GM18498 (cell line): ENCODE results near the gene VDR.

Experiments
- ATAC-seq: cut with Tn5 transposase; IDR thresholded peaks from one replicate; pipeline ENCODE4 v1.9.1; 2021; ENCODE audit warnings: mild to moderate bottlenecking, moderate library complexity; ENCODE audit not compliant: unreplicated experiment

Gene VDR

DNA sequence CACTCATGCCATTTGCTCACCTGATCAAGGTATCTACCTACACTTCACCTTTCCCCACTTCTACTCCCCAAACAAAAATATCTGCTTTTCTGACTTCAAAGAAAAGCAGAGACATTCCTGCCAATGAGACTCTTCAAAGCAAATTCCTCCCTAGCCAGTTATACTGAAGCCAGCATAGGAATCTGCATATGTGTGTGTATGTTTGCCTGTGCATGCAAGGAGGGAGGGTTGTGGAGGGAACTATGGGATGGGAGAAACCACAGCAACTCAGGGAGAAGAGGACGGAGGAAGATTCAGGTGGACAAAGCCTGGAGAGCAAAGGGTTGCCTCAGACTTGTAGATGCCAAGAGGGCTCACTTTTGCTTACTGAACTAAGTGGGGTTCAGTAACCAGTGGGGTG lies 26.4 kb upstream of the VDR start:
- no peak for ATAC-seq

DNA sequence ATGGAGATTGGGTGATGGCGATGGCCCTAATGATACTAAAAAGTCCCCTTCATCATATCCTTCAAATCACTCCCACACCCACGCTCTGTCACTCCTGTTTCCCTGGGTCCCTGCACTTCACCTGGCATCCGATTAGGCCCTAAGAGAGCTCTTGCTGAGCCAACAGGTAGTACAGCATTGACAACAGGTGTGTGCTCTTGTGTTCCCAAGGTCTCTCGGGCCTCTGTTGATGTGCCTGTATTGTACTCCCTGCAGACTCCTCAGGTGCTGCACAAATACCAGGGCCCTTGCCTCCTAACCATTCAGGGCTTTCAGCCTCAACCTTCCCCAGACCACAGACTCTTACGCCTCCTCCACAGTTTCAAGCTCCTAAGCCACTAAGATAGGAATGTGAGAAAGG lies 25.8 kb upstream of the VDR start:
- no peak for ATAC-seq

DNA sequence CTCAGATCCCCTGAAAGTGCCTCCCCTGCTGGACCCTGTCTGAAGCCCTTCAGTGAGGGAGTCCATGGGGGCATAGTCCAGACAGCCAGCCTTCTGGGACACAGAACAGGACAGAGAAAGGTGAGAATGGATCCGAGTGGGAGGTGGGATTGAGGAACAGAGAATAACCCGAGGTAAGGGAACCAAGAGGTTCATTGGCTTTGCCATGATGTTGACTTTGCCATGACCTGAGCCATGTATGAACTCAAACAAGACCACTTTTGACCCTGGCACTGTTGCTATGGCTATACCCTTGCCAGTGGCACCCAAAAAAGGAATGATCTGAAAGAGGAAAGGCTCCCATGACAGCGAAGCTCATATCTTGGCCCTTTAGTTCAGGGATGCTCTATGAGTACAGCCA lies 22.6 kb upstream of the VDR start:
- ATAC-seq = no peak

DNA sequence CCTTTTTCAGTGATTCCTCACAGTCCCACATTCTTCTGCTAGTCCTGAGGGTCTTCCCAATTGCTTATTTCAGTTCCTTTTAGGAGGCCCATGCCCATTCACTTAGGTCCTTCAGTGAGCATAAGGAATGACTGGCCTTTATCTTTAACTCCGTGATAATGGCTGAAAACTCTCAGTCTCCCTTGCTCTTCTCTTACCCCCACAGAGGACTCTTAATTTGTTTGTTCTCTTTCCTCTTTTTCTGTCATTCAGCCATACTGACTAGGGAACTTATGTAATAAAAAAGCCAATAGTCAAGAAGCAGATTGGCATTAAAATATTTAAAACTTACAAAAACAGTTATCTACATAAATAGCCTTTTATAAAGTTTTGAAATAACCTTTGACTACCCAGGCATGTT lies 17.1 kb upstream of the VDR start:
- ATAC-seq = no peak

DNA sequence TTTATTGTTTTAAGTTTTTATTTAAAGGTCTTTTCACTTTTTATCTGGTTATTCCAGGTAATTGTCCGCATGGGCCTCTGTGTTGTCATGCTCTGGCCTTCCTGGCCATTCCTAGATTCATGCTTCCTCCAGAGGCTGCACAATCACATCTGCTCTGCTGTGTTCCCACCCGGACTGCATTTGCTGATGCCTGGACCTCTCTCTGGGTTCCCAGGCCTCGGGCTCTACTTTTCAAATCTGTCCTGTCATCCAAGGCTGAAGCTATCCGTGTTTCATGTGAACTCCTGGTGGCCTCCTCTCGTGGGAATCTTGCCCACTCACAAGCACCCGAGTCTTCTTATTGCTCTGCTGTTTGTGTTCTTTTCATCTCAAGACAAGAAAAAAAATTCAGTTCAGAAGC lies 16.1 kb upstream of the VDR start:
- no peak for ATAC-seq

DNA sequence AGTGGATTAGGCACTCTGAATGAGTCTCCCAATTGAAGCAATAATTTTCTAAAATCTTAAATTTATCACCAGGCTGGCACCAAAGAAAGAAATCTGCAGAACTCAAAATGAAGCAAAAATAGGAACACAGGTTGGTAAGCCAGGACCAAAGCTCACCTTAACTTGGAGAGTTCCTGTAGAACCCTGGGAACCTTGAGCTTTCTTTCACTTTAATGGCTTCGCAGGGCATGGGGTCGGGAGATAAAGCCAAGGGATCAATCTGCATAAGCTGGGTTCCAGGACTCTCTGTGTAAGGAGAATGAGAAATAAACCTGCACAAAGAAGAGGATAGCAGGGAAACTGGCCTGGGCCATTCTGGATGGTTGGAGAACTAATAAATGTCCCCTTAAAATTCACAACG lies 8.3 kb upstream of the VDR start:
- no peak for ATAC-seq

DNA sequence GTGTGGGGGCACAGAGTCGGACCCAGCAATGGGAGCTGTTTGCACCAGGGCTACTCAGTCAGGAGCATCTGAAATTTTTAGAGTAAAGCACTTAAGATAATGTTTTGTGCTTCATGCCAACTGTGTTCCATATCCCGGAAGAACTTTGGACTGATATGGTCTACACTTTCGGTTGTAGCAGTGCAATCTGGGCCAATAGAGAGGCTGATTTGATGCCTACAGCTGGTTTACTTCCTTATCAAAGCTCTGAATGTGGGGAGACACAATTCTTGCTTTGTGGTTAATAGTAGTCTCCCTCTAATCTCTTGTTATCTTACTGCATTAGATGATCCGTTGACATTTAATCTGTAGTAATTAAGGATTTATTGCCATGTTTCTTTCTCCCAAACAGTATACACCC lies 7.8 kb upstream of the VDR start:
- ATAC-seq = no peak

DNA sequence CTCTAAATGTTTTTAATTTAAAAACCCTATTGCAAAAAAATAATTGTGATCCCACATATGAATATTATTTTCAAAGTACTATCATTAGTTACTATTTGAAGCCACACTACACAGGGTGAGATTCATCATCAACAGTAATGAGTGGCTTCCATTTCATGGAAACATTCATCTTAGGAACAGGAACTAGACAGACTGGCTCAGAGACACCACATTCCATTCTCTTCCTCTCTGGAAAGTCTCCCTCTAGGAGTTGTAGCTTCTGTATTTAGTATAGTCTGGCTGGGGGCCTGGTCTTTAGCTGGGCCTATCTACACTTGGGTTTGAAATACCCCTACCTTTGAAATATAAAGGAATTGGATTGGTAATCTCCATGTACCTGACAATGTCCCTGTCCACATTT lies 6.2 kb upstream of the VDR start:
- no peak for ATAC-seq

DNA sequence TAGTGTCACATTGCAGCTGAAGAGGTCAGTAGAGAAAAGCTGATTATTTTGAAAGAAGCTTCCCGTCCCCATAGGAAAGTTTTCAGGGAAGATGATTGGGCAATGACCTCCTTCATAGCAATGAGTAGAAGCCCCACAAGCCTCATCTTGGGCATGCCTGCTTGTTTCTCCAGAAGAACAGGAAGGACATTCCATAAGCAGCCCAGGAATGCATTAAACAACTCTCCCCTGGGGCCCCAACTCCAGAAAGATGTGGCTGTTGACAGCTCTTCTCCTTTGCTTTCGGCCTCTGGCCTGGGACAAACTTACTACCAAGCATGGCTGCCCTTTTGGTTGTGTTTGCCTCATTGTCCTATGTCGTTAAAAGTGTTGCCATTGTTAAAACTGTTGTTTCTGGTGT lies 5.7 kb upstream of the VDR start:
- ATAC-seq = no peak

DNA sequence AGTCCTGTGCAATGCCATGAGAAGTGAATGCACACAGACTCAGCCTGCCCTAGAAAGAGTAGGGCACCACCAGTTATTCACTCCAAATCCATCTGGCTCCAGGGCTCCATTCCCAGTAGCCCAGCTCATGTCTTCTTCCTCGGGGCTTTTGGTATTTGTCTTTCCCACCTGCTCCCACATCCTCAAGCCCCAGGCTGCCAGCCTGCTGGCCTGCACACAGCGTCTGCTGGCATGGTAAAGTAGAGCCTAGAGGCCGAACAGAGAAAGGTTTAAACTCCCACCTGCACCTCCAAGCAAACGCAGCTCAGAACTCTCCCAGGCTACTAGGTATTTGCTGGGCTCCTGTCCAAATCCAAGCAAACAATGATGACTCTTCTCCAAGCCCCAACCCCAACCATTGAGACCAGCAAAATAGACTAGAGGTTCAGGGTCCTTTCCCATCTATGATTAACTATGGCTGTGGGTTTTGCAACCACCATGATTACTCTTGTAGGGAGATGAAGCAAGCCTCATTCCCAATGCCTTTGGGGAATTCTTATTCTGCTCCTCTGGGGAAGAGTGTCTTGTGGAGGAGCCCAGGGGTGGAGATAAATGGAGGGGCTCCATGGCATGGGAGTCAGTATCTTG lies 5.2 kb upstream of the VDR start:
- ATAC-seq = no peak

DNA sequence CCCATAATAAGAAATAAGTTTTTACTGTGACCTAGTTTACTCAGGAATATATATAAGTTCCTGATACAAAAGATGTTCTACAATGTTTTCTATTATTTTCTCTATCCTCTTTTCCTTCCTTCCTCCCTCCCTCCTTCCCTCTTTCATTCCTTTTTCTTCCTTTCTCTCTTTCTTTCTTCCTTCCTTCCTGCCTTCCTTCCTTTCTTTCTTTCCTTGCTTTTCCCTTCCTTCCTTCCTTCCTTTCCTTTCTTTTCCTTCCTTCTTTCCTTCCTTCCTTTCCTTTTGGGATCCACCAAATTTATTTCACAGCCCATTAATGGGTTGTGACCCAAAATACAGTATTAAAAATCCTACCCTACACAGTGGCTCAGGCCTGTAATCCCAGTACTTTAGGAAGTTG lies 3.9 kb upstream of the VDR start:
- ATAC-seq = no peak

DNA sequence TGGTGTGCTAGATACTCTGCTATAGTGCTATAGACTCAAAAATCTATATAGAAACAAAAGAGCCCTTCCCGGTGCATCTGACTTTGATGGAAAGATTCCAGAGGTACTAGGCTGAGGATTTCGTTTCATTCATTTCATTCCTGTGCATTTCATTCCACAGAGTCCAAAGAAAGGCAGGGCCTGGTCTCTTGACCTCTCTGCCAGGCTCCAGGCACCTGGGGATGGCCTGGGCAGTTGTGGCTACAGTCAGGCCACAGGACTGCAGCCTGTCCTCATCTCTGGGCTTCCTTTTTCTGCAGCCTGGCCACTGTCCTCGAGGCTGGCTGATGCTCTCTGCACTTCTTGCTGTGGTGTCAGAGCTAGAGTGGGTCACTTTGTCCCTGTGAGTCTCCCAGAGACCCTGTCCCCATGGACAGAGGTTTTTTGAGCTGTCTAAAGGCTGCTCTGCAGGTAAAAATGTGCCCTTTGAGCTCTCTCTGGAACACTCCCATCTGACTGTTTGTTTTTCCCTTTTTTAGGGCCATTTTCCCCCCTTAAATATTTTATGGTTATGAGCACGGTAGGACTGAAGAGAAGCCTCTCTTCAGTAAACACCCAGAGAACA lies 3.2 kb upstream of the VDR start:
- no peak for ATAC-seq

DNA sequence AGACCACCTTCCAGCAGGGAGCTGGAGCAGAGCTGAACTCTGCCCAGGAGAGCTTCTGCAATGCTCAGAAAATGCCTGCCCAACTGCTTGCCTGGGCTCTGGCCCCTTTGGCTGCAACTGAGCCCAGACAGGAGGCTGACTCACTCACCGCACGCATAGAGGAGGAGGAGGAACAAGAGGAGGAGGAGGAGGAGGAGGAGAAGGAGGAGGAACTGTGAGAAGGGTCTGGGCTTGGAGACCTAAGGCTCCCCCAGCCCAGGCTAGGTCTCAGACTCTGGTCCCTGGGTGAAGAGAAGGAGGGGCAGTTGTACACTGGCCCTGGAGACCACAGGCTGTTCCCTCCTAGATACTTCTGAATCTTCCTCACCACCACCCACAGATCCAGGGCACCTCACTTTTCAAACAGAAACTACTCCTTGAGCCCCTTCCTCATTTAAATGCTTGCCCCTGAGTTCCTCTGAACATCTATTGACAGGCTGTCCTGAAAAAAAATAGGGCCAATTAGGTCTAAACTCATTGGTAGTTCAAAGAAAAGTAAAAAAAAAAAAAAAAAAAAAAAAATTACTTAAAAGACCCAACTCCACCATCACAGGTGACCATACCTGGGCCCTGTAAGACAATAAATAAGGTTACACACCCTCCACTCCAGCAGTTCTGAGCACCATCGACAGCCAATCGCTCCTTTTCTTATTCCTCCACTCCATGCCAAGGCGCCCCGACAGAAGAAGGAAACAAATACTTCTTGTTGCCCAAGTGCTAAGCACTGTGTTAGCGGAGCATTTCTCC lies 674 bp downstream of the VDR start:
- no peak for ATAC-seq

DNA sequence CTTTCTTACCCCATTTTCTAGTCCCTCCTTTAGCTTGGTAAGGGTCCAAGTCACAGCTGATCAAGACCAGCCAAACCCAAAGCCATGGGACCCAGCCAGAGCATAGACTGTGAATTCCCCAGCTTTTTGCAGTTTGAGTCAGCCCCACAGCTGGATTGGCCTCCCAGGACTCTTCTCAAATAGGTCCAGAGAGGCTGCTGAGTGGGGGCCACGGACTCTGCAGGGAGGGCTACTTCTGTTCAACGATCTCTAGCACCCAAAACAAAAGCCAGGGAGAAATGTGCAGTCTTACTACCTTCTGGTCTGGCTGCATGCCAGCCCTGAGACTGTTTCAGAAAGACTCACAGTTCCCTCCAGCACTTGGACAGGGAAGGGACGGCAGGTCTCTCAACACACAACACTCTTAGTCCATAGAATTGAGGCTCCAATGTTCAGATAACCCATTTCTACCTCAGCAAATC lies 1.6 kb downstream of the VDR start:
- ATAC-seq = no peak

DNA sequence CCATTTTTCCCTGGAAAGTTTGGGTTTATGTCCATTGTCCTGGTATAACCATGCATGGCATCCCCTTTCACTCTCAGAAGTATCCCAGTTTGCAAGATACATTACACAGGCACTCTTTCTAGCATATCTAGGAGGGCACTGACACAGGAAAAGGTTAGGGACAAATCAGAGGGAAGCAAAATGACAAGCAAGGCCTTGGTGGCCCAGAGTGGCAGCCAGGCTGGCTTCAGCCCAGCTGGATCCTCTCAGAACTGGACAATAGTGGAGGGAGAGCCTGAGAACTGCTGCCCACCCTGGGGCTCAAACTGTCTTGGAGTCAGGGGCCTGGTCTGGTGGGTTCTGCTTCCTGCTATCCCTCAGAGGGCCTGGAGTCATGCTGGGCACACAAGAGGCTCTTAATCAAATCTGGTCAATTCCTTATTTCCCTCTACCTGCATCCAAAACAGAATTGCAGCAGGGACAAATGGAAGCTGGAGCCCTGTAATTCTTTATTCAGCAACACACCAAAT lies 2.6 kb downstream of the VDR start:
- no peak for ATAC-seq

DNA sequence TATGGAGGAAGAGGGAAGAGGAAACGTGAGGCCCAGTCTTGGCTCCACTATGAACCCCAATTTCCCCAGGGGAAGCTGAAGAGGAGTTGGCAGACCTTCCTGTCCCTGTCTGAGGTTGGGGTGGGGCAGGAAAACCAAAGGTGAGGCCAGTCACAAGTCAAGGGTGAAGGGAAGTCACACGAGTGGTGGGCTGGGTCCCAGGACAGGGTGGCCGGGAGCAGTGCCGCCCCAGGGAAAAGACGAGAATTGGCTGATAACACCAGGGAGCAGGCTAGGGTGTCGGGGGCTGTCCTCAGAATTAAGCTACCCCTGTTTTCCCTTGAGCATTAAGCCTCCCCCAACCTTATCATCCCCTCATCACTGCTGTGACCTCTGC lies 3.1 kb downstream of the VDR start:
- no peak for ATAC-seq

DNA sequence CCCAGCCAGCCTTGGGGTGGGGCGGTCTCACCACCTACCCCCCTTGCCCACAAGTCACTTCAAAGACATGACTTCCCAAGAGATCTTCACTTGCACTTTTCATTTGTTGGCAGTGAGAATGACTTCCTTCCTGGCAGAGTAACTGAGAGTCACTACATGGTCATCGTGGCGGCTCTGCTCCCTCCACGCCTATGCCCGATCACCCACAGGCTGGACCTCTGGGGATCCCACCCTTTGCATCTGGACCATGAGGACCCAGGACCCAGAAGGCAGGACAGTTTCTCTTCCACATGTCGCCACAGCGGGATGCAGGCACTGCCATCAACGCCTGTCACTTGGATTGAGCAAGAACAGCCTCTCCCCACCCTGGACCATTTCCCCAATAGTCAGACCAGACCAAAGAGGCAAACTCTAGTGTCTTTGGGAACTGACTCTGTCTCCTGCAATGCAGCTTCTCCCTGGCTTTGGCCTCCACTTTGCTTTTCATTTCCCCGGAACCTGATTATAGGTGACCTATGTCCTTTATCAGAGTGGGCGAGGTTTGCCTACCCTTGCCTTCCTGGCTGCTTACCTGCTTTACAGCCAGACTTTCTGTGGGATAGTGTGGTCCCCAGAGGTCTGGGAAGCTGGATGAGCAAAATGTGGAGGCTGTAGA lies 3.6 kb downstream of the VDR start:
- no peak for ATAC-seq

DNA sequence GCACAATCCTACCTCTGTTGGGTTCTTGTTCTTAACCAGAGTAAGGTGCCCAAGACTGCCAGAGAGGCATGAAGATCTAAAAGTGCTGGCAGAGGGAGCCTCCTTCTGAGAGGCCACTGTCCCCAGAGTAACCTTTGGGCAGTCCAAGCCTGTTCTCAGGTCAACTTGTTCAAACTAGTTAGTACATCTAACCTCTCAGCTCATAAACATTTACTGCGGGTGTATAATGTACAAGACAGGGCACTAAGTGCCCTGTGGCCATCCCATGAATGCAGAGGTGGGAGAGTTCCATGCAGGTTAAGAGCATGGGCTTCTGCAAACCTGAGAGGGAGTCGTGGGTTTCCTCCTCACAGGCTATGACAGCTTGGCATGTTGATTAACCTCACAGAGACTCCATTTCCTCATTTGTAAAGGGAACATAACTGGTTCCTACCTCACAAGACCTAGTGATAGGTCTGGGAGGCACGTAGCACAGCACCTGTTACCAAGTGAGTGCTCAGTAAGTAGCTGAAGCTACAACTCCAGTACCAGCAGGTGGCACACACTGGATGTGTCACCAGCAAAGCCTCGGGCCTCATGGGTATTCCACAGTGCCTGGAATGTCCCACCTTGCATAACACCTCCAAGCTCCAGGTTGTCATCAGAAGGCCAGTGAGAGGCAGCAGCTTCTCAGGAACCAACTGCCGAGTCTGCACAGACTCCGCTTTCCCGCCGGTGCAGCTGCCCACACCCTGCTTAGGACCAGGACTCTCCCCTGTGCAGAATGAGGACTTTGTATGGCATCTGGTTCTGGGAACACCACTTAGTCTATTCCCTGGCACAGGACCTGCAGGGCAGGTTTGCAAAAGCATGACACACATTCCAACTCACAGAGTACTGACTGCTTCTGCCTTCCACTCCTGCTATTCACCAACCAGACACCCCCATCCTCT lies 4.4 kb downstream of the VDR start:
- no peak for ATAC-seq

DNA sequence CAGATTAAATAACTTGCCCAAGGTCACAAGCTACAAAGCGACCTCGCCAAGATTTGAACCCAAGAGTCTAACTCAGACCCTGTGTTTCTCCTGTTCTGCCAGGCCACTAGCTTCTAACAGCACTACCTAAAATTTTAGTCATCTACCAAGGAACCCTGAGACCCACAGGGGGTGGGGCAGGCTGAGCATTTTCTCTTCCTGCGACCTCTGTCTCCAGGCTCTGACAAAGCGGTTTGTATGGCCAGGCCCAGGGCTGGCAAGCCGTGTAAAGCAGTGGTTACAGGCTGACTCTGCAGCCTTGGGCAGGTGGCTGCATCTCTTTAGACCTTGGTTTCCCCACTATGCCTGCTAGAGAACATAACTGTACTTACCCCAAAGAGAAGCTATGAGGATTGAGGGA lies 5.3 kb downstream of the VDR start:
- no peak for ATAC-seq

DNA sequence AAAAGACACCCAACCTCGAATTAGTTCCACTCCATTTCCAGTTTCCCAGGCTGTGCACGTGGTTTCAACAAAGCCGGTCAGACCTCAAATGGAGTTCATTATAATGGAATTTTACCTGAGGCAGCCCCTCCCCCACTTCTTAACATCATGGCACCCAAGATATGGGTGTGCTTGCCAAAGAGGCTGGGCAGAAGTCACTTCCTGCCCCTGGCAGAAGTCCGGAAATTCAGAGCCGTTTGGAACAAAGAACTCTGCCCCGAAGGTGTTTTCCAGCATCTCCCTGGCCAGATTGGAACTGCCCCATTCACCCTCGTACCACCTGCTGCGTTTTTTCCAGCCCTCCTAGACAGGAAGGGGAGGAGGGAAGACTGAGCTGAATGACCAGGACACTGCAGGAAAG lies 8.2 kb downstream of the VDR start:
- ATAC-seq = no peak

DNA sequence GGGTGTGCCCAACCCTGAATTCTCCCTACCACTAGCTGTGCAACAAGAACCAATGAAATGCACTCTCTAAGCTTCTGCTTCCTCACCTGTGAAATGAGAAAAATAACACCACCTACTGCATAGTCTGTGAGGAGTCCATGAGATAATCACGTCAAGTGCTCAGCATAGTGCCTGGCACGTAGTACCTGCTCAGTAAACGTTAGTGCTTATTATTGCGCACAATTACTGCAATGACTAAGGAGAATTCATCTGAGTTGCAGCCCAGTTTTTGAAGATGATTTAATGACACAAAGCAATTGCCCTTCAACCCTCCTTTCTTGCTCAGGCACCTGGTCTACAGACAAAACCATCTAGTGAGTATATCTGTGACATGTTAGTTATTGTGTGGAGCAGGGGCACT lies 8.8 kb downstream of the VDR start:
- no peak for ATAC-seq
